IPS DF 6.9 (cell line): ENCODE results near the gene SNX25.

Source experiments
- DNase-seq: peaks from one replicate; pipeline ENCODE4 v3.0.0-alpha.2; 2013; ENCODE audit warnings: low read depth, low spot score
- H3K27ac ChIP-seq: one replicate; pipeline ENCODE4 v1.5.1; 2013; ENCODE audit warnings: low read length, control low read depth
- H3K27me3 ChIP-seq: 2 replicates; pipeline ENCODE4 v1.6.1; 2013; ENCODE audit warnings: mild to moderate bottlenecking, low read length; ENCODE audit not compliant: control insufficient read depth, insufficient read depth
- H3K36me3 ChIP-seq: 2 replicates; pipeline ENCODE4 v1.6.1; 2013; ENCODE audit warnings: low read length; ENCODE audit not compliant: control insufficient read depth, insufficient read depth
- H3K4me1 ChIP-seq: 2 replicates; pipeline ENCODE4 v1.6.1; 2013; ENCODE audit warnings: low read length; ENCODE audit not compliant: control insufficient read depth, insufficient read depth
- H3K4me3 ChIP-seq: 2 replicates; pipeline ENCODE4 v1.5.1; 2013; ENCODE audit warnings: mild to moderate bottlenecking, low read length
- H3K9me3 ChIP-seq: 2 replicates; pipeline ENCODE4 v1.6.1; 2013; ENCODE audit warnings: low read length, inconsistent platforms; ENCODE audit not compliant: control insufficient read depth, insufficient read depth
- WGBS: extraction: QIAGEN DNeasy Blood & Tissue Kit; methylation state at CpG from one replicate; pipeline ENCODE4 v1.1.7; 2013; ENCODE audit warnings: mixed read lengths, missing lambda C conversion rate; ENCODE audit not compliant: insufficient read length, insufficient coverage; 5-methylcytosine and 5-hydroxymethylcytosine counted together

SNX25 gene

GRCh38 chr4:185384061-185384460, 174.7 kb downstream of the SNX25 start:
- H3K4me3 ChIP-seq, result no peak overlapping the region
- no peaks in the 10 kb centered on the region; the same call in 1 of the 2 replicates for H3K9me3 ChIP-seq
- WGBS, result no CpG with 5 or more reads among the region's 2 CpGs
- DNase-seq, result no peak
- H3K27me3 ChIP-seq, result no peaks in the 10 kb centered on the region
- H3K27ac ChIP-seq, result no peak overlapping the region
- no peaks in the 10 kb centered on the region for H3K4me1 ChIP-seq
- no peaks in the 10 kb centered on the region for H3K36me3 ChIP-seq

GRCh38 chr4:185384930-185385331, 175.5 kb downstream of the SNX25 start:
- H3K4me1 ChIP-seq, result no peaks in the 10 kb centered on the region
- no peaks in the 10 kb centered on the region for H3K36me3 ChIP-seq
- H3K9me3 ChIP-seq, result no peaks in the 10 kb centered on the region; the same call in 1 of the 2 replicates
- no CpG with 5 or more reads among the region's 10 CpGs for WGBS
- no peak overlapping the region for H3K4me3 ChIP-seq
- no peak for DNase-seq
- no peaks in the 10 kb centered on the region for H3K27me3 ChIP-seq
- H3K27ac ChIP-seq, result no peak overlapping the region

GRCh38 chr4:185387957-185388356, 178.6 kb downstream of the SNX25 start:
- Histone ChIP-seq H3K36me3 (no peaks in the 10 kb centered on the region), H3K27ac (no peak overlapping the region), H3K9me3 (no peaks in the 10 kb centered on the region), H3K4me1 (no peaks in the 10 kb centered on the region), H3K27me3 (no peaks in the 10 kb centered on the region), H3K4me3 (no peak overlapping the region)
- no CpG with 5 or more reads among the region's 12 CpGs for WGBS
- DNase-seq, result no peak

- Histone ChIP-seq H3K27ac (no peak overlapping the region), H3K9me3 (no peaks in the 10 kb centered on the region), H3K4me3 (no peak overlapping the region), H3K4me1 (no peaks in the 10 kb centered on the region), H3K36me3 (no peaks in the 10 kb centered on the region), H3K27me3 (no peaks in the 10 kb centered on the region)
- no peak for DNase-seq
- WGBS, result no CpG with 5 or more reads among the region's 6 CpGs
These were observed 181.5 kb downstream of the SNX25 start for GRCh38 chr4:185390941-185391340.

- H3K27me3 ChIP-seq, result no peaks in the 10 kb centered on the region
- WGBS, result no CpG with 5 or more reads among the region's 1 CpG
- no peak overlapping the region for H3K27ac ChIP-seq
- DNase-seq, result no peak
- no peak overlapping the region for H3K4me3 ChIP-seq
- no peaks in the 10 kb centered on the region for H3K36me3 ChIP-seq
- H3K4me1 ChIP-seq, result no peaks in the 10 kb centered on the region
- no peaks in the 10 kb centered on the region for H3K9me3 ChIP-seq
These were observed 182.8 kb downstream of the SNX25 start for GRCh38 chr4:185392156-185392555.

- Histone ChIP-seq H3K27me3 (no peaks in the 10 kb centered on the region), H3K4me3 (no peak overlapping the region), H3K36me3 (no peaks in the 10 kb centered on the region), H3K4me1 (no peaks in the 10 kb centered on the region), H3K9me3 (no peaks in the 10 kb centered on the region), H3K27ac (no peak overlapping the region)
- WGBS, result 100% methylated on average over 4 of the region's 12 CpGs
- DNase-seq, result no peak
These were observed 185.3 kb downstream of the SNX25 start for GRCh38 chr4:185394568-185395237.

- H3K4me1 ChIP-seq, result no peaks in the 10 kb centered on the region
- H3K9me3 ChIP-seq, result no peaks in the 10 kb centered on the region
- WGBS, result no CpG with 5 or more reads among the region's 12 CpGs
- H3K27me3 ChIP-seq, result no peaks in the 10 kb centered on the region
- peak within 1 kb of the TSS; percentile 29; the same call in 1 of the 2 replicates for H3K4me3 ChIP-seq
- no peaks in the 10 kb centered on the region for H3K36me3 ChIP-seq
- H3K27ac ChIP-seq, result no peak within 1 kb of the TSS
- DNase-seq, result no peak
These were observed 186.0 kb downstream of the SNX25 start, which contains the start of gene LRP2BP for GRCh38 chr4:185395238-185395955. LRP2BP (minus strand) TSS chr4:185395924; CDS start chr4:185378186, 17,738 bp downstream.

- no CpG with 5 or more reads among the region's 98 CpGs for WGBS
- no peaks in the 10 kb centered on the region for H3K36me3 ChIP-seq
- H3K4me3 ChIP-seq, result peak overlapping the region; percentile 29; the same call in 1 of the 2 replicates
- peak; percentile 85 for DNase-seq
- no peaks in the 10 kb centered on the region for H3K4me1 ChIP-seq
- no peak overlapping the region for H3K27ac ChIP-seq
- H3K9me3 ChIP-seq, result no peaks in the 10 kb centered on the region
- no peaks in the 10 kb centered on the region for H3K27me3 ChIP-seq
These were observed 186.7 kb downstream of the SNX25 start for GRCh38 chr4:185395956-185396723.

- no CpG with 5 or more reads among the region's 38 CpGs for WGBS
These were observed 187.5 kb downstream of the SNX25 start, which contains the start of gene ANKRD37 for GRCh38 chr4:185396724-185397385. ANKRD37 (plus strand) TSS chr4:185396841; CDS start chr4:185396924, 83 bp downstream.

GRCh38 chr4:185398618-185399017, 189.2 kb downstream of the SNX25 start:
- H3K36me3 ChIP-seq, result no peaks in the 10 kb centered on the region
- H3K4me3 ChIP-seq, result no peak overlapping the region
- no CpG with 5 or more reads among the region's 2 CpGs for WGBS

More at GRCh38 chr4:185396724-185397385, 187.5 kb downstream of the SNX25 start, which contains the start of gene ANKRD37:
- Histone ChIP-seq H3K9me3 (no peaks in the 10 kb centered on the region), H3K36me3 (no peaks in the 10 kb centered on the region), H3K27ac (no peak within 1 kb of the TSS), H3K4me1 (no peaks in the 10 kb centered on the region), H3K27me3 (no peaks in the 10 kb centered on the region), H3K4me3 (peak within 1 kb of the TSS; percentile 29; the same call in 1 of the 2 replicates)
- no peak for DNase-seq

More at GRCh38 chr4:185398618-185399017, 189.2 kb downstream of the SNX25 start:
- DNase-seq, result no peak
- H3K27me3 ChIP-seq, result no peaks in the 10 kb centered on the region
- no peaks in the 10 kb centered on the region for H3K9me3 ChIP-seq
- H3K27ac ChIP-seq, result no peak overlapping the region
- no peaks in the 10 kb centered on the region for H3K4me1 ChIP-seq
